Liver (tissue), 9 donors: ENCODE results near the gene CHD1. TPM values are rescaled to one million over a fixed set of nuclear protein-coding genes. Genes with fewer than 3 reads are reported as not detected.
A peak's percentile ranks its signal among the peaks of the same experiment; 100 is the strongest.

Source experiments
- DNase-seq: peaks from one replicate; pipeline ENCODE4 v3.0.0-alpha.2; 2017; ENCODE audit warnings: low spot score
- H3K27ac ChIP-seq, 2 donors: one replicate each; pipeline ENCODE4 v1.7.0; 2013; ENCODE audit warnings: inconsistent platforms in 2 of 2, low read length in 2 of 2, control low read depth in 1 of 2, low read depth in 1 of 2, mild to moderate bottlenecking in 1 of 2
- H3K27me3 ChIP-seq, 4 donors: one replicate each; pipeline versions ENCODE4 v1.6.1 to v1.7.0; 2013; ENCODE audit warnings: low read length in 3 of 4, inconsistent platforms in 1 of 4, mild to moderate bottlenecking in 1 of 4, moderate library complexity in 1 of 4; ENCODE audit not compliant: control insufficient read depth in 4 of 4, insufficient read depth in 4 of 4
- H3K36me3 ChIP-seq, 4 donors: one replicate each; pipeline versions ENCODE4 v1.6.1 to v1.7.0; 2013; ENCODE audit warnings: low read length in 3 of 4, mild to moderate bottlenecking in 3 of 4, low read depth in 1 of 4, moderate library complexity in 1 of 4; ENCODE audit not compliant: control insufficient read depth in 4 of 4, insufficient read depth in 3 of 4
- H3K4me1 ChIP-seq, 4 donors: one replicate each; pipeline versions ENCODE4 v1.6.1 to v1.7.0; 2013; ENCODE audit warnings: low read length in 3 of 4, mild to moderate bottlenecking in 3 of 4, moderate library complexity in 1 of 4; ENCODE audit not compliant: control insufficient read depth in 4 of 4, insufficient read depth in 4 of 4
- H3K4me3 ChIP-seq, 3 donors: one replicate each; pipeline versions ENCODE4 v1.6.1 to v1.7.0; 2013; ENCODE audit warnings: low read length in 3 of 3, control low read depth in 1 of 3, low read depth in 1 of 3, mild to moderate bottlenecking in 1 of 3
- H3K9ac ChIP-seq, 2 donors: one replicate each; pipeline ENCODE4 v1.7.0; 2013; ENCODE audit warnings: low read length in 2 of 2, mild to moderate bottlenecking in 2 of 2, moderate library complexity in 2 of 2, control low read depth in 1 of 2, low read depth in 1 of 2
- H3K9me3 ChIP-seq, 4 donors: one replicate each; pipeline versions ENCODE4 v1.6.1 to v1.7.0; 2013; ENCODE audit warnings: low read length in 3 of 4; ENCODE audit not compliant: control insufficient read depth in 4 of 4
- CTCF ChIP-seq: fragments of 150-350 bp; IDR thresholded peaks from 2 replicates; pipeline ENCODE4 v1.5.1; 2017; ENCODE audit warnings: improper control_type of control experiment, low read depth, low read length; ENCODE audit not compliant: missing input control
- FOXA1 ChIP-seq: IDR thresholded peaks from 2 replicates; pipeline ENCODE4 v1.6.1; 2016; ENCODE audit warnings: antibody characterized with exemption
- FOXA2 ChIP-seq: IDR thresholded peaks from 2 replicates; pipeline ENCODE4 v1.6.1; 2016; ENCODE audit warnings: antibody characterized with exemption
- GABPA ChIP-seq, 2 donors: IDR thresholded peaks in 1 of 2; conservative IDR thresholded peaks in 1 of 2; 2 replicates each; pipeline ENCODE4 v1.6.1; 2016; ENCODE audit warnings: antibody characterized with exemption in 2 of 2, mild to moderate bottlenecking in 1 of 2, moderate library complexity in 1 of 2
- HNF4A ChIP-seq, 2 donors: conservative IDR thresholded peaks; 2 replicates each; pipeline ENCODE4 v1.6.1; 2016; ENCODE audit warnings: antibody characterized with exemption in 2 of 2, mild to moderate bottlenecking in 2 of 2
- HNF4G ChIP-seq: IDR thresholded peaks from 2 replicates; pipeline ENCODE4 v1.6.1; 2016; ENCODE audit warnings: antibody characterized with exemption
- MAX ChIP-seq: IDR thresholded peaks from 2 replicates; pipeline ENCODE4 v1.6.1; 2016; ENCODE audit warnings: antibody characterized with exemption
- NR2F2 ChIP-seq: IDR thresholded peaks from 2 replicates; pipeline ENCODE4 v1.6.1; 2016; ENCODE audit warnings: antibody characterized with exemption
- RAD21 ChIP-seq, 2 donors: IDR thresholded peaks; 2 replicates each; pipeline ENCODE4 v1.6.1; 2016; ENCODE audit warnings: antibody characterized with exemption in 2 of 2, mild to moderate bottlenecking in 2 of 2
- REST ChIP-seq: IDR thresholded peaks from 2 replicates; pipeline ENCODE4 v1.6.1; 2016; ENCODE audit warnings: antibody characterized with exemption, mild to moderate bottlenecking
- SP1 ChIP-seq: IDR thresholded peaks from 2 replicates; pipeline ENCODE4 v1.6.1; 2018; ENCODE audit warnings: antibody characterized with exemption, mild to moderate bottlenecking
- TAF1 ChIP-seq: conservative IDR thresholded peaks from 2 replicates; pipeline ENCODE4 v1.6.1; 2016; ENCODE audit warnings: antibody characterized with exemption, mild to moderate bottlenecking
- YY1 ChIP-seq: IDR thresholded peaks from 2 replicates; pipeline ENCODE4 v1.6.1; 2016; ENCODE audit warnings: antibody characterized with exemption, mild to moderate bottlenecking
- ZBTB33 ChIP-seq: IDR thresholded peaks from 2 replicates; pipeline ENCODE4 v1.6.1; 2016; ENCODE audit warnings: antibody characterized with exemption
- WGBS: extraction: QIAGEN DNeasy Blood & Tissue Kit; methylation state at CpG from one replicate; pipeline ENCODE4 v1.1.7; 2013; 5-methylcytosine and 5-hydroxymethylcytosine counted together
- polyA plus RNA-seq, 2 donors: library from polyadenylated mRNA; stranded (reverse) in 1 of 2; unstranded in 1 of 2; fragments of 200-250 nt in 1 of 2; fragments of >200 nt in 1 of 2; fragmentation: Nextera tagmentation in 1 of 2; extraction: Ambion mirVana in 1 of 2; gene quantifications; one replicate each; pipeline versions ENCODE4 v1.2.1 to v1.2.3, GENCODE V29; 2013 to 2015
- total RNA-seq, 2 donors: library from RNA; depleted of rRNA; stranded (reverse); fragments of >200 nt; gene quantifications; one replicate each; pipeline ENCODE4 v1.2.3, GENCODE V29; 2014
- donor health status: healthy.
- donor health status: healthy.
- donor health status: healthy.
- donor health status: healthy.
- donor health status: healthy.

Gene CHD1
- total and polyA plus RNA-seq, 4 donors = 5.1 to 44.8 (median 25.4) TPM

- peak; percentile 70 for DNase-seq
- under 1% methylated on average over 106 of the region's 106 CpGs for WGBS
These were observed 576 bp downstream of the CHD1 start for GRCh38 chr5:98927989-98928872.

GRCh38 chr5:98927242-98927988 is 1.4 kb downstream of the CHD1 start:
- no peaks in the 10 kb centered on the region for H3K27me3 ChIP-seq
- peak overlapping the region; percentile 99 to 100 for H3K27ac ChIP-seq
- H3K36me3 ChIP-seq = peaks cover 0 to 17% (median 9%) of the 10 kb centered on the region in 4 donors
- peak overlapping the region; percentile 66 to 100 (median 76) for H3K4me3 ChIP-seq
- WGBS = 3% methylated on average over 14 of the region's 14 CpGs
- TF ChIP-seq RAD21 (IDR thresholded peaks at IDR 0.05) = peak in 1 of 2 donors; percentile 13
- TF ChIP-seq HNF4A (conservative IDR thresholded peaks at IDR 0.05) = no peak
- peak; percentile 38 for TF ChIP-seq YY1
- TF ChIP-seq GABPA (IDR thresholded peaks at IDR 0.05 in 1 of 2, conservative IDR thresholded peaks at IDR 0.05 in 1 of 2) = peak; percentile 31 to 54
- DNase-seq = no peak
- peak overlapping the region; percentile 52 to 81 for H3K9ac ChIP-seq
- peaks cover 4 to 23% (median 15%) of the 10 kb centered on the region in 4 donors for H3K4me1 ChIP-seq
- H3K9me3 ChIP-seq = no peaks in the 10 kb centered on the region

More at GRCh38 chr5:98927989-98928872, 576 bp downstream of the CHD1 start:
- peak overlapping the region; percentile 99 to 100 for H3K27ac ChIP-seq
- no peaks in the 10 kb centered on the region for H3K9me3 ChIP-seq
- H3K4me3 ChIP-seq = peak overlapping the region; percentile 66 to 100 (median 76)
- peak in 1 of 2 donors; percentile 8 for TF ChIP-seq GABPA (IDR thresholded peaks at IDR 0.05 in 1 of 2, conservative IDR thresholded peaks at IDR 0.05 in 1 of 2)
- TF ChIP-seq CTCF = no peak
- H3K9ac ChIP-seq = peak overlapping the region; percentile 52 to 81
- no peaks in the 10 kb centered on the region for H3K27me3 ChIP-seq
- peaks cover 4 to 27% (median 15%) of the 10 kb centered on the region in 4 donors for H3K4me1 ChIP-seq
- H3K36me3 ChIP-seq = peaks cover 0 to 17% (median 8%) of the 10 kb centered on the region in 4 donors

GRCh38 chr5:98923966-98924365 is 4.8 kb downstream of the CHD1 start:
- Histone ChIP-seq H3K36me3 (peaks cover 0 to 26% (median 15%) of the 10 kb centered on the region in 4 donors), H3K9ac (no peak overlapping the region), H3K4me3 (no peak overlapping the region), H3K27ac (no peak overlapping the region), H3K9me3 (no peaks in the 10 kb centered on the region), H3K4me1 (peaks cover 2 to 12% (median 9%) of the 10 kb centered on the region in 4 donors), H3K27me3 (no peaks in the 10 kb centered on the region)
- no peak for DNase-seq
- TF ChIP-seq HNF4G = no peak
- no peak for TF ChIP-seq FOXA2
- no peak for TF ChIP-seq TAF1
- no peak for TF ChIP-seq NR2F2
- no peak for TF ChIP-seq REST
- no peak for TF ChIP-seq YY1
- no peak for TF ChIP-seq CTCF
- TF ChIP-seq RAD21 (IDR thresholded peaks at IDR 0.05) = no peak
- no peak for TF ChIP-seq MAX
- no peak for TF ChIP-seq FOXA1
- TF ChIP-seq SP1 = no peak
- TF ChIP-seq GABPA (IDR thresholded peaks at IDR 0.05 in 1 of 2, conservative IDR thresholded peaks at IDR 0.05 in 1 of 2) = no peak
- TF ChIP-seq ZBTB33 = no peak
- 89% methylated on average over 3 of the region's 3 CpGs for WGBS
